DND-41 (cell line): ENCODE measurements around the gene SGIP1.

Experiments used
- ATAC-seq: fragments of 200-7000 bp; cut with Tn5 transposase; 3 replicates; pipeline ENCODE4 v1.9.1; 2021; ENCODE audit warnings: low read depth; ENCODE audit not compliant: insufficient read depth
- DNase-seq: peaks from one replicate; pipeline ENCODE4 v3.0.0-alpha.2; 2020
- H2AFZ ChIP-seq: 2 replicates; pipeline ENCODE4 v1.6.0; 2012; ENCODE audit warnings: low read depth, low read length
- H3K27ac ChIP-seq: 2 replicates; pipeline ENCODE4 v1.5.1; 2012; ENCODE audit warnings: low read length, inconsistent platforms
- H3K27me3 ChIP-seq: fragments of 200-600 bp; sonication (generic); 2 replicates; pipeline ENCODE4 v1.6.0; 2012; ENCODE audit warnings: low read length, mild to moderate bottlenecking, inconsistent platforms; ENCODE audit not compliant: insufficient read depth, poor library complexity
- H3K36me3 ChIP-seq: 2 replicates; pipeline ENCODE4 v1.5.1; 2012; ENCODE audit warnings: low read length, inconsistent platforms; ENCODE audit not compliant: insufficient read depth
- H3K4me1 ChIP-seq: 2 replicates; pipeline ENCODE4 v1.5.1; 2012; ENCODE audit warnings: mild to moderate bottlenecking, low read length; ENCODE audit not compliant: insufficient read depth
- H3K4me2 ChIP-seq: 2 replicates; pipeline ENCODE4 v1.6.0; 2012; ENCODE audit warnings: mild to moderate bottlenecking, moderate library complexity, low read length, inconsistent platforms; ENCODE audit not compliant: insufficient read depth
- H3K4me3 ChIP-seq, 2 experiments: fragments of 200-600 bp in 1 of 2; shearing (Covaris generic) in 1 of 2; 2 replicates each; pipeline ENCODE4 v1.5.1; 2012 to 2016; ENCODE audit warnings: inconsistent platforms in 2 of 2, low read length in 2 of 2, mild to moderate bottlenecking in 2 of 2, low read depth in 1 of 2, moderate library complexity in 1 of 2
- H3K79me2 ChIP-seq: 2 replicates; pipeline ENCODE4 v1.6.0; 2012; ENCODE audit warnings: low read length, inconsistent platforms; ENCODE audit not compliant: insufficient read depth
- H3K9ac ChIP-seq: 2 replicates; pipeline ENCODE4 v1.6.0; 2012; ENCODE audit warnings: low read depth, mild to moderate bottlenecking, inconsistent platforms, low read length, moderate library complexity
- H3K9me3 ChIP-seq: 2 replicates; pipeline ENCODE4 v1.5.1; 2012; ENCODE audit warnings: low read length, moderate library complexity, mild to moderate bottlenecking, inconsistent platforms; ENCODE audit not compliant: insufficient read depth, severe bottlenecking
- H4K20me1 ChIP-seq: 2 replicates; pipeline ENCODE4 v1.6.0; 2012; ENCODE audit warnings: low read length; ENCODE audit not compliant: insufficient read depth
- CTCF ChIP-seq: IDR thresholded peaks from 2 replicates; pipeline ENCODE4 v1.5.1; 2012; ENCODE audit warnings: borderline replicate concordance, low read length, moderate library complexity, mild to moderate bottlenecking; ENCODE audit not compliant: poor library complexity, severe bottlenecking; ENCODE audit errors: extremely low read depth
- EZH2 ChIP-seq: IDR thresholded peaks from 3 replicates; pipeline ENCODE4 v1.6.1; 2012; ENCODE audit warnings: borderline replicate concordance, low read depth, mild to moderate bottlenecking, moderate library complexity, low read length, inconsistent platforms; ENCODE audit not compliant: severe bottlenecking

The SGIP1 gene

DNA sequence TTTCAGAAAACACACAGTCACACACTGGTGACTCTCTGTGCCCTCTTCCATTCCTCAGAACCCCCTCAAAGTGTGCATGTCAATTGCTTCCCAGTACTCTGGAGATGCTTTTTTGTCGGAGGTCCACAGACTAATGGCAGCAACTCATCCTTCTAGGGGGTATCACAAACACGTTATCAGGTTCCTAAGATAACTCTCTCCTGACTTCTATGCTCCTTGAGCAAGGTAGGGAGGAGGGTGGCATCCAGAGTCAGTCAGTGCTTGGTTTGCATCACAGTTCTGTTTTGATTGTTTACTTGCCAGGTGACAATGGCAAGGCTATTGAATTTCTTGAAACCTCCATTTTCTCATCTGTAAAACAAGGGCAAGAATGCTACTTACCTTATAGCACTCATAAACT lies 178.9 kb downstream of the SGIP1 start:
- Histone ChIP-seq H3K27me3 (no peaks in the 10 kb centered on the region), H2AFZ (no peak overlapping the region), H3K79me2 (no peaks in the 10 kb centered on the region), H3K9me3 (no peaks in the 10 kb centered on the region), H3K4me2 (no peak overlapping the region), H3K4me3 (no peak overlapping the region), H3K9ac (no peak overlapping the region), H3K4me1 (no peaks in the 10 kb centered on the region), H3K36me3 (no peaks in the 10 kb centered on the region), H3K27ac (no peak overlapping the region), H4K20me1 (no peaks in the 10 kb centered on the region)
- no peak for DNase-seq
- TF ChIP-seq EZH2 (no peak), CTCF (no peak)
- ATAC-seq: no peak

DNA sequence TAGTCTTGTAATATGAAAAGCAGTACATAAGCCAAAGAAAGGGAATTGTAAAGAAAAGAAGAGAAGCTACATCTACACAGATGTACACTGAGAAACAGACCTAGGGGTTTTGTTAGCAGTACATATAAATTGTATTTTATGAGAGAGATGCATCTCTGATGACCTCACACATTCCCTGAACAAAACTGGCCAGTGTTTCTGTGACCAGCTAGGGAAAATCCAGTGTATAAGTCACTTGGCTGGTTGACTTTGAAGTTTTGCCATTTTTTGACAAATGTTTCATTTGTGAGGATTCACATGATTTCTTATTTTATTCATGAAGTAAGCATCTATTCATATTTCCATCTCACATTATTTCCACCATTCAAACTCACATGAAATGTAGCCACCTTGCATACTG lies 190.0 kb downstream of the SGIP1 start:
- Histone ChIP-seq H3K4me2 (no peak overlapping the region), H3K4me1 (peaks cover 29% of the 10 kb centered on the region), H3K27me3 (no peaks in the 10 kb centered on the region), H2AFZ (no peak overlapping the region), H3K9me3 (no peaks in the 10 kb centered on the region), H4K20me1 (no peaks in the 10 kb centered on the region), H3K27ac (no peak overlapping the region), H3K79me2 (no peaks in the 10 kb centered on the region), H3K36me3 (no peaks in the 10 kb centered on the region), H3K4me3 (no peak overlapping the region), H3K9ac (no peak overlapping the region)
- no peak for DNase-seq
- TF ChIP-seq CTCF: no peak
- no peak for TF ChIP-seq EZH2
- no peak for ATAC-seq

GRCh38 chr1:66725885-66726665 lies 192.1 kb downstream of the SGIP1 start:
- Histone ChIP-seq H3K9me3 (no peaks in the 10 kb centered on the region), H2AFZ (peak overlapping the region; percentile 65), H4K20me1 (no peaks in the 10 kb centered on the region), H3K4me2 (no peak overlapping the region; the same call in none of the 2 replicates), H3K27ac (peak overlapping the region; percentile 93), H3K4me1 (peaks cover 50% of the 10 kb centered on the region), H3K36me3 (no peaks in the 10 kb centered on the region), H3K9ac (peak overlapping the region; percentile 14; the same call in 1 of the 2 replicates), H3K79me2 (no peaks in the 10 kb centered on the region), H3K27me3 (no peaks in the 10 kb centered on the region), H3K4me3 (no peak overlapping the region)
- ATAC-seq (peak; percentile 61), DNase-seq (peak; percentile 60)
- TF ChIP-seq EZH2 (no peak), CTCF (peak; percentile 98)
